Fibroblast of lung (primary cell): ENCODE measurements around the gene MCIDAS. TPM values are rescaled to one million over a fixed set of nuclear protein-coding genes. Genes with fewer than 3 reads are reported as not detected.

Experiments used
- DNase-seq, 2 donors: peaks; one replicate each; pipeline versions ENCODE4 v3.0.0 to v3.0.0-alpha.2; 2010; ENCODE audit warnings: low read depth in 2 of 2
- H2AFZ ChIP-seq: 2 replicates; pipeline ENCODE4 v1.5.1; 2012; ENCODE audit warnings: low read length, control low read depth, inconsistent platforms
- H3K27ac ChIP-seq: 2 replicates; pipeline ENCODE4 v1.5.1; 2011; ENCODE audit warnings: low read length, control low read depth; ENCODE audit not compliant: insufficient read depth
- H3K27me3 ChIP-seq: 2 replicates; pipeline ENCODE4 v1.5.1; 2011; ENCODE audit warnings: mild to moderate bottlenecking, low read length; ENCODE audit not compliant: control insufficient read depth, insufficient read depth
- H3K36me3 ChIP-seq: 2 replicates; pipeline ENCODE4 v1.5.1; 2011; ENCODE audit warnings: low read length; ENCODE audit not compliant: control insufficient read depth, insufficient read depth
- H3K4me1 ChIP-seq: 2 replicates; pipeline ENCODE4 v1.5.1; 2011; ENCODE audit warnings: low read length; ENCODE audit not compliant: control insufficient read depth, insufficient read depth; ENCODE audit errors: extremely low read depth
- H3K4me2 ChIP-seq: 2 replicates; pipeline ENCODE4 v1.5.1; 2011; ENCODE audit warnings: low read length, control low read depth; ENCODE audit not compliant: insufficient read depth; ENCODE audit errors: extremely low read depth
- H3K4me3 ChIP-seq, 4 experiments: fragments of 200-600 bp in 1 of 4; sonication (generic) in 1 of 4; replicated peaks in 1 of 4; 2 replicates each; pipeline ENCODE4 v1.5.1; 2011 to 2016; ENCODE audit warnings: low read length in 4 of 4, low read depth in 3 of 4, mild to moderate bottlenecking in 3 of 4, control low read depth in 2 of 4, inconsistent platforms in 1 of 4, mixed read lengths in 1 of 4; ENCODE audit not compliant: insufficient read depth in 1 of 4; ENCODE audit errors: control extremely low read depth in 1 of 4
- H3K79me2 ChIP-seq: 2 replicates; pipeline ENCODE4 v1.5.1; 2012; ENCODE audit warnings: mild to moderate bottlenecking, low read length, inconsistent platforms; ENCODE audit not compliant: control insufficient read depth, insufficient read depth
- H3K9ac ChIP-seq: 2 replicates; pipeline ENCODE4 v1.5.1; 2011; ENCODE audit warnings: mild to moderate bottlenecking, low read length, control low read depth; ENCODE audit not compliant: insufficient read depth
- H3K9me3 ChIP-seq: 2 replicates; pipeline ENCODE4 v1.5.1; 2012; ENCODE audit warnings: low read depth, low read length; ENCODE audit not compliant: control insufficient read depth, insufficient read depth
- H4K20me1 ChIP-seq: 2 replicates; pipeline ENCODE4 v1.5.1; 2011; ENCODE audit warnings: low read length; ENCODE audit not compliant: control insufficient read depth, insufficient read depth; ENCODE audit errors: extremely low read depth
- CTCF ChIP-seq, 2 donors: IDR thresholded peaks in 1 of 2; conservative IDR thresholded peaks in 1 of 2; 1 replicate in 1 of 2; 2 replicates in 1 of 2; pipeline ENCODE4 v1.5.1; 2011 to 2012; ENCODE audit warnings: low read length in 2 of 2, control low read depth in 1 of 2, inconsistent platforms in 1 of 2, low read depth in 1 of 2, mild to moderate bottlenecking in 1 of 2
- EZH2 ChIP-seq: IDR thresholded peaks from 2 replicates; pipeline ENCODE4 v1.5.1; 2012; ENCODE audit warnings: low read length, control low read depth, mild to moderate bottlenecking; ENCODE audit errors: missing control alignments
- polyA plus RNA-seq, 2 donors: library from polyadenylated mRNA; depleted of rRNA in 1 of 2; stranded (reverse) in 1 of 2; unstranded in 1 of 2; fragments of >200 nt; gene quantifications; 2 replicates each; pipeline ENCODE4 v1.2.1, GENCODE V29; 2011 to 2012; ENCODE audit warnings: missing spikeins in 1 of 2
- total RNA-seq: library from RNA; depleted of rRNA; stranded (reverse); fragments of >200 nt; gene quantifications from 2 replicates; pipeline ENCODE4 v1.2.1, GENCODE V29; 2014

Gene MCIDAS
- total and polyA plus RNA-seq, 2 donors (not counting 1 experiment from before 2014, with no cell fraction given) = not detected

GRCh38 chr5:55254802-55255201 is 27.7 kb upstream of the MCIDAS start:
- H3K79me2 ChIP-seq = no peaks in the 10 kb centered on the region
- no peak overlapping the region for H3K4me3 ChIP-seq
- TF ChIP-seq CTCF (conservative IDR thresholded peaks at IDR 0.05 in 1 of 2, IDR thresholded peaks at IDR 0.05 in 1 of 2; ENCODE audit: low read depth in 1 of 2, low read length in 2 of 2) (no peak), EZH2 (no peak)
- H3K27me3 ChIP-seq = no peaks in the 10 kb centered on the region
- H3K9ac ChIP-seq = no peak overlapping the region
- no peaks in the 10 kb centered on the region for H3K4me1 ChIP-seq
- H3K4me2 ChIP-seq = no peak overlapping the region
- no peak for DNase-seq
- no peak overlapping the region for H2AFZ ChIP-seq
- H3K27ac ChIP-seq = no peak overlapping the region
- H4K20me1 ChIP-seq = no peaks in the 10 kb centered on the region
- H3K36me3 ChIP-seq = peaks cover 3% of the 10 kb centered on the region
- H3K9me3 ChIP-seq = no peaks in the 10 kb centered on the region

- H2AFZ ChIP-seq = no peak overlapping the region
- H4K20me1 ChIP-seq = no peaks in the 10 kb centered on the region
- H3K27ac ChIP-seq = no peak overlapping the region
- no peaks in the 10 kb centered on the region for H3K27me3 ChIP-seq
- no peaks in the 10 kb centered on the region for H3K4me1 ChIP-seq
- H3K79me2 ChIP-seq = no peaks in the 10 kb centered on the region
- no peak overlapping the region for H3K4me2 ChIP-seq
- no peak for TF ChIP-seq CTCF (conservative IDR thresholded peaks at IDR 0.05 in 1 of 2, IDR thresholded peaks at IDR 0.05 in 1 of 2; ENCODE audit: low read depth in 1 of 2, low read length in 2 of 2)
- no peak for TF ChIP-seq EZH2
- H3K9ac ChIP-seq = no peak overlapping the region
- H3K9me3 ChIP-seq = no peaks in the 10 kb centered on the region
- DNase-seq = no peak
- peaks cover under 1% of the 10 kb centered on the region for H3K36me3 ChIP-seq
- no peak overlapping the region for H3K4me3 ChIP-seq
Observed at GRCh38 chr5:55250064-55250463, 22.9 kb upstream of the MCIDAS start.

- no peak for DNase-seq
- H3K4me1 ChIP-seq = no peaks in the 10 kb centered on the region
- H2AFZ ChIP-seq = no peak overlapping the region
- no peak overlapping the region for H3K4me2 ChIP-seq
- no peaks in the 10 kb centered on the region for H3K79me2 ChIP-seq
- TF ChIP-seq CTCF (conservative IDR thresholded peaks at IDR 0.05 in 1 of 2, IDR thresholded peaks at IDR 0.05 in 1 of 2; ENCODE audit: low read depth in 1 of 2, low read length in 2 of 2) (no peak), EZH2 (no peak)
- H3K9me3 ChIP-seq = no peaks in the 10 kb centered on the region
- peaks cover 9% of the 10 kb centered on the region for H3K27me3 ChIP-seq
- no peak overlapping the region for H3K9ac ChIP-seq
- H4K20me1 ChIP-seq = no peaks in the 10 kb centered on the region
- H3K36me3 ChIP-seq = no peaks in the 10 kb centered on the region
- no peak overlapping the region for H3K4me3 ChIP-seq
- no peak overlapping the region for H3K27ac ChIP-seq
Observed at GRCh38 chr5:55241746-55242145, 14.6 kb upstream of the MCIDAS start.
